HG02623 (cell line): ENCODE results near the gene RHOD.

ENCODE experiments used
- ATAC-seq: cut with Tn5 transposase; IDR thresholded peaks from one replicate; pipeline ENCODE4 v1.9.1; 2021; ENCODE audit warnings: moderate library complexity; ENCODE audit not compliant: unreplicated experiment

RHOD gene

GRCh38 chr11:67058506-67058905 is 1.9 kb downstream of the RHOD start:
- no peak for ATAC-seq

- ATAC-seq, result no peak
Measured at GRCh38 chr11:67059671-67060070, 3.0 kb downstream of the RHOD start.

- no peak for ATAC-seq
Measured at GRCh38 chr11:67060111-67060522, 3.5 kb downstream of the RHOD start.

GRCh38 chr11:67062526-67063373 is 6.1 kb downstream of the RHOD start:
- no peak for ATAC-seq

GRCh38 chr11:67066333-67066709 is 9.7 kb downstream of the RHOD start:
- ATAC-seq, result no peak

GRCh38 chr11:67071420-67072284 is 15.0 kb downstream of the RHOD start:
- ATAC-seq, result no peak

GRCh38 chr11:67072295-67072694 is 15.6 kb downstream of the RHOD start:
- no peak for ATAC-seq

GRCh38 chr11:67073908-67074307 is 17.3 kb downstream of the RHOD start:
- no peak for ATAC-seq

GRCh38 chr11:67076202-67076601 is 19.6 kb downstream of the RHOD start:
- ATAC-seq, result no peak

GRCh38 chr11:67079065-67079705 is 22.5 kb downstream of the RHOD start:
- no peak for ATAC-seq

- ATAC-seq, result no peak
Measured at GRCh38 chr11:67082071-67082791, 25.6 kb downstream of the RHOD start.

GRCh38 chr11:67083786-67084366 is 27.2 kb downstream of the RHOD start:
- ATAC-seq, result no peak

GRCh38 chr11:67085617-67086016 is 29.0 kb downstream of the RHOD start:
- no peak for ATAC-seq

GRCh38 chr11:67090717-67091116 is 34.1 kb downstream of the RHOD start:
- no peak for ATAC-seq

- no peak for ATAC-seq
Measured at GRCh38 chr11:67095214-67095507, 38.5 kb downstream of the RHOD start.

- no peak for ATAC-seq
Measured at GRCh38 chr11:67098799-67099429, 42.3 kb downstream of the RHOD start.

- no peak for ATAC-seq
Measured at GRCh38 chr11:67099831-67100324, 43.2 kb downstream of the RHOD start.

GRCh38 chr11:67102664-67103063 is 46.0 kb downstream of the RHOD start:
- ATAC-seq, result no peak

- no peak for ATAC-seq
Measured at GRCh38 chr11:67105964-67106363, 49.3 kb downstream of the RHOD start.

- ATAC-seq, result no peak
Measured at GRCh38 chr11:67111261-67111660, 54.6 kb downstream of the RHOD start.
